ENCODE measurements around the gene KIF20B.

Gene KIF20B

DNA sequence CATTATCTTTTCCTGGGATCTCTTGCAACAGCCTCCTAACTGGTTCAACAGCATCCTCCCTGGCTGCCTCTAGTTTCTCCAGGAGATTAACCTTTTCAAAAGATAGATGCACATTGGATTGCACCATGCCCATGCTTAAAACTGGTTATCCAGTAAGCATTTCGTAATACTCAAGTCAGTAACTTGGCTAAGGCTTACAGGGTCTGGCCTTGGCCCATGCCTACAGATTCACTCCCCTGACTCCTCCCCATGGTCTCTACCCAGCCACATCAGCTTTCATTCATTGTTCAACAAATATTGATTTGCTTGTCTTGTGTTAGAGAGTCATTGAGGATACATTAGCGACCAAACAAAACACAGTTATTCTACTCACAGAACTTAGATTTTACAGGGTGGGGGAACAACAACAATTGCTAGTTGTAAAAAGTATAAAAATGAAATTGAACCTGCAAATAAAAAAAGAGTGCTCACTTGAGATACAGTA lies 1.8 kb upstream of the KIF20B start:
- TF ChIP-seq, protein P1, sequence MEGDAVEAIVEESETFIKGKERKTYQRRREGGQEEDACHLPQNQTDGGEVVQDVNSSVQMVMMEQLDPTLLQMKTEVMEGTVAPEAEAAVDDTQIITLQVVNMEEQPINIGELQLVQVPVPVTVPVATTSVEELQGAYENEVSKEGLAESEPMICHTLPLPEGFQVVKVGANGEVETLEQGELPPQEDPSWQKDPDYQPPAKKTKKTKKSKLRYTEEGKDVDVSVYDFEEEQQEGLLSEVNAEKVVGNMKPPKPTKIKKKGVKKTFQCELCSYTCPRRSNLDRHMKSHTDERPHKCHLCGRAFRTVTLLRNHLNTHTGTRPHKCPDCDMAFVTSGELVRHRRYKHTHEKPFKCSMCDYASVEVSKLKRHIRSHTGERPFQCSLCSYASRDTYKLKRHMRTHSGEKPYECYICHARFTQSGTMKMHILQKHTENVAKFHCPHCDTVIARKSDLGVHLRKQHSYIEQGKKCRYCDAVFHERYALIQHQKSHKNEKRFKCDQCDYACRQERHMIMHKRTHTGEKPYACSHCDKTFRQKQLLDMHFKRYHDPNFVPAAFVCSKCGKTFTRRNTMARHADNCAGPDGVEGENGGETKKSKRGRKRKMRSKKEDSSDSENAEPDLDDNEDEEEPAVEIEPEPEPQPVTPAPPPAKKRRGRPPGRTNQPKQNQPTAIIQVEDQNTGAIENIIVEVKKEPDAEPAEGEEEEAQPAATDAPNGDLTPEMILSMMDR (IDR thresholded peaks at IDR 0.05; ENCODE audit: borderline replicate concordance, control extremely low read depth, extremely low read depth, insufficient read depth, missing control alignments): no peak
- DNase-seq (ENCODE audit: low spot score): no peak
- in situ Hi-C loops (cut with MboI; ENCODE audit: low sequenced_read_pairs, unreplicated experiment): no loop called here

- in situ Hi-C loops (cut with MboI; ENCODE audit: low sequenced_read_pairs, unreplicated experiment): no loop called here
- peak; percentile 20 for DNase-seq (ENCODE audit: low spot score)
- TF ChIP-seq, protein P1 (IDR thresholded peaks at IDR 0.05; ENCODE audit: borderline replicate concordance, control extremely low read depth, extremely low read depth, insufficient read depth, missing control alignments): no peak
These were observed 508 bp upstream of the KIF20B start for GRCh38 chr10:89700923-89701241.

- DNase-seq (ENCODE audit: low spot score): peak; percentile 18
- TF ChIP-seq, protein P1 (IDR thresholded peaks at IDR 0.05; ENCODE audit: borderline replicate concordance, control extremely low read depth, extremely low read depth, insufficient read depth, missing control alignments): no peak
- in situ Hi-C loops (cut with MboI; ENCODE audit: low sequenced_read_pairs, unreplicated experiment): no loop called here
These were observed 711 bp downstream of the KIF20B start for GRCh38 chr10:89702121-89702480.

DNA sequence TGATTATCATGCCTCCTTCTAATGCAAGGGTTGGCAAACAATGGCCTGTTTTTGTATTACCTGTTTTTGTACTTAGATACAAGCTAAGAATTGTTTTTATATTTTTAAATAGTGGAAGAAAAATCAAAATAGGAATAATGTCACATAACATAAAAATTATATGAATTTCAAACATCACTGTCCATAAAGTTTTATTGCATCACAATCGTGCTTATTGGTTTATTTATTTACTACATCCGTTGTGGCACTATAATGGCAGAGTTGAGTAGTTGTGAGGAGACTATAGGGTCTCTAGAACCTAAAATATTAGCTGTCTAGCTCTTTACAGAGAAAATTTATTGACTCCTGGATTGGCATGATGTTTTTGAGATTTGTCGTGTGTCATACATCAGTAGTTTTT lies 4.1 kb downstream of the KIF20B start:
- TF ChIP-seq, protein P1 (IDR thresholded peaks at IDR 0.05; ENCODE audit: borderline replicate concordance, control extremely low read depth, extremely low read depth, insufficient read depth, missing control alignments): no peak
- in situ Hi-C loops (cut with MboI; ENCODE audit: low sequenced_read_pairs, unreplicated experiment): no loop called here
- no peak for DNase-seq (ENCODE audit: low spot score)

DNA sequence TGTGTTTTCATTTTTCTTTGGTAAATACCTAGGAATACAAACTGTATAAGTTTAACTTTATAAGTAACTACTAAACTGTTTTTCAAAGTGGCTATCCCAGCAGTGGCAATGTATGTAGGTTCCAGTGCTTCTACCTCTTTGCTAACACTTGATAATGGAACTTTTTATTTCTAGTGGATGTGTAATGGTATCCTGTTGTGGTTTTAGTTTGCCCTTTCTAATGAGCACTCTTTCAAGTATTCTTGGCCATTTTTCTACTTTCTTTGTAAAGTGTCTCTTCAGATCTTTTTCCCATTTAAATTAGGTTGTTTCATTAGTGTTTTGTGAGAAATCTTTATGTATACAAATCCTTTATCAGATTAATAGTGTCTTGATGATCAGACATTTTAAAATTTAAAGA lies 4.6 kb downstream of the KIF20B start:
- in situ Hi-C loops (cut with MboI; ENCODE audit: low sequenced_read_pairs, unreplicated experiment): no loop called here
- DNase-seq (ENCODE audit: low spot score): no peak
- TF ChIP-seq, protein P1 (IDR thresholded peaks at IDR 0.05; ENCODE audit: borderline replicate concordance, control extremely low read depth, extremely low read depth, insufficient read depth, missing control alignments): no peak

DNA sequence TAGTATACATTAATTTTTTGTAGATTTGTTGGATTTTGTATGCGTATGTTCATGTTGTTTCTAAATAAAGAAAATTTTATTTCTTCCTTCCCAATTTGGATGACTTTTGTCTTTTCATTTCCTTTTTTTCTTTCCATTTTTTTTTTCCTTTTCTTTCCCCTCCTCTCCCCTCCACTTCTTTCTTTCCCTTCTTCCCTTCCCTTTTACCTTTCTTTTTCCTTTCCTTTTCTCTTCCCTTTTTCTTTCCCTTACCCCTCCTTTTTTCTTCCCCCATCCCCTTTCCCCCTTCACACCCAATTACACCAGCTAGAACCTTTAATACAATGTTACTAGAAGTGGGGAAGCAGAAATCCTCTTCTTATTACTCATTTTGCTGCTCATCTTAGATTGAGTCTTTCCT lies 6.0 kb downstream of the KIF20B start:
- in situ Hi-C loops (cut with MboI; ENCODE audit: low sequenced_read_pairs, unreplicated experiment): no loop called here
- TF ChIP-seq, protein P1 (IDR thresholded peaks at IDR 0.05; ENCODE audit: borderline replicate concordance, control extremely low read depth, extremely low read depth, insufficient read depth, missing control alignments): no peak
- DNase-seq (ENCODE audit: low spot score): no peak

DNA sequence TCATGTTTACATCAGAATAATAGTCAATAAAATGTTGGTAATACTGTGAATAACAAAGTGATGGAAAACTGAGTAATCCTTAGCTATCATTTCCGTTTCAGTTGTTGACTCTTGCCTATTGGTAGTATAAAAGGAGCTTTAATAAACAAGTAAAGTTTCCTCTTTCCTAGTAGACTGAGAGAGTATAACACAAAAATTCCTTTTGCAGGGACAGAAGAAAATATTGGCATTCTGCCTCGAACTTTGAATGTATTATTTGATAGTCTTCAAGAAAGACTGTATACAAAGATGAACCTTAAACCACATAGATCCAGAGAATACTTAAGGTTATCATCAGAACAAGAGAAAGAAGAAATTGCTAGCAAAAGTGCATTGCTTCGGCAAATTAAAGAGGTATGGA lies 9.4 kb downstream of the KIF20B start:
- TF ChIP-seq, protein P1 (IDR thresholded peaks at IDR 0.05; ENCODE audit: borderline replicate concordance, control extremely low read depth, extremely low read depth, insufficient read depth, missing control alignments): no peak
- in situ Hi-C loops (cut with MboI; ENCODE audit: low sequenced_read_pairs, unreplicated experiment): no loop called here
- no peak for DNase-seq (ENCODE audit: low spot score)

Measured in GM13976 (cell line).